Tibial nerve (tissue), 4 donors: ENCODE data around the gene SLC25A51. TPM values are rescaled to one million over a fixed set of nuclear protein-coding genes. Genes with fewer than 3 reads are reported as not detected.

ENCODE experiments used
- DNase-seq, 2 donors: peaks; one replicate each; pipeline ENCODE4 v3.0.0-alpha.2; 2019; ENCODE audit warnings: low spot score in 2 of 2
- H3K27ac ChIP-seq, 4 donors: fragments of 200-600 bp; sonication (generic) in 3 of 4; one replicate each; pipeline ENCODE4 v1.5.1; 2017 to 2019; ENCODE audit warnings: mild to moderate bottlenecking in 1 of 4
- H3K27me3 ChIP-seq, 2 donors: fragments of 200-600 bp; sonication (generic) in 1 of 2; one replicate each; pipeline versions ENCODE4 v1.5.1 to v1.6.0; 2017 to 2019
- H3K36me3 ChIP-seq, 3 donors: fragments of 200-600 bp; sonication (generic); one replicate each; pipeline ENCODE4 v1.5.1; 2018 to 2019
- H3K4me1 ChIP-seq, 4 donors: fragments of 200-600 bp; sonication (generic) in 3 of 4; one replicate each; pipeline ENCODE4 v1.5.1; 2017 to 2019
- H3K4me3 ChIP-seq, 4 donors: fragments of 200-600 bp; sonication (generic) in 3 of 4; one replicate each; pipeline ENCODE4 v1.5.1; 2017 to 2019; ENCODE audit warnings: mild to moderate bottlenecking in 1 of 4, moderate library complexity in 1 of 4
- H3K9me3 ChIP-seq, 4 donors: fragments of 200-600 bp; sonication (generic) in 3 of 4; one replicate each; pipeline ENCODE4 v1.5.1; 2017 to 2019
- CTCF ChIP-seq, 5 experiments: fragments of 200-600 bp in 3 of 5; fragments of 450-650 bp in 2 of 5; sonication (generic) in 3 of 5; IDR thresholded peaks; one replicate each; pipeline ENCODE4 v1.5.1; 2016 to 2019; ENCODE audit warnings: antibody characterized with exemption in 5 of 5, mild to moderate bottlenecking in 3 of 5, moderate library complexity in 2 of 5
- EP300 ChIP-seq, 2 donors: sonication (generic); formaldehyde crosslinking; IDR thresholded peaks; one replicate each; pipeline ENCODE4 v1.6.1; 2017; ENCODE audit warnings: antibody characterized with exemption in 2 of 2, mild to moderate bottlenecking in 1 of 2
- POLR2A ChIP-seq, 2 donors: fragments of 450-650 bp; IDR thresholded peaks; one replicate each; pipeline ENCODE4 v1.6.1; 2017; ENCODE audit warnings: antibody characterized with exemption in 2 of 2, mild to moderate bottlenecking in 2 of 2, moderate library complexity in 2 of 2
- WGBS, 2 donors: methylation state at CpG; one replicate each; pipeline ENCODE4 v1.1.5; 2018; 5-methylcytosine and 5-hydroxymethylcytosine counted together
- total RNA-seq, 4 donors: library from RNA; depleted of rRNA; stranded (reverse); fragments of >200 nt; gene quantifications; one replicate each; pipeline ENCODE4 v1.1.0, GENCODE V29; 2016

SLC25A51 gene
- total RNA-seq, 4 donors from 2014 or later = 21.6 to 28.4 (median 25.7) TPM

GRCh38 chr9:37931592-37931991 is 27.7 kb upstream of the SLC25A51 start:
- 87 to 92% methylated on average over 5 of the region's 5 CpGs for WGBS, 2 donors
- H3K27ac ChIP-seq = no peak overlapping the region
- TF ChIP-seq EP300 (IDR thresholded peaks at IDR 0.05) (no peak), CTCF (IDR thresholded peaks at IDR 0.05) (no peak), POLR2A (IDR thresholded peaks at IDR 0.05) (no peak)

GRCh38 chr9:37929441-37929895 is 25.5 kb upstream of the SLC25A51 start:
- Histone ChIP-seq H3K27me3 (no peaks in the 10 kb centered on the region), H3K9me3 (peaks cover 0 to 10% (median 0%) of the 10 kb centered on the region in 4 donors), H3K4me3 (no peak overlapping the region), H3K4me1 (peaks cover 0 to 6% (median 2%) of the 10 kb centered on the region in 4 donors), H3K36me3 (peaks cover 0 to 3% (median 0%) of the 10 kb centered on the region in 3 donors), H3K27ac (no peak overlapping the region)
- WGBS, 2 donors = 71 to 82% methylated on average over 11 of the region's 11 CpGs
- DNase-seq = no peak
- no peak for TF ChIP-seq EP300 (IDR thresholded peaks at IDR 0.05)
- no peak for TF ChIP-seq CTCF (IDR thresholded peaks at IDR 0.05)
- TF ChIP-seq POLR2A (IDR thresholded peaks at IDR 0.05) = no peak

More at GRCh38 chr9:37931592-37931991, 27.7 kb upstream of the SLC25A51 start:
- Histone ChIP-seq H3K4me3 (no peak overlapping the region), H3K4me1 (peaks cover 0 to 6% (median 2%) of the 10 kb centered on the region in 4 donors), H3K36me3 (peaks cover 0 to 3% (median 0%) of the 10 kb centered on the region in 3 donors), H3K27me3 (no peaks in the 10 kb centered on the region), H3K9me3 (peaks cover 0 to 10% (median 0%) of the 10 kb centered on the region in 4 donors)
- no peak for DNase-seq

GRCh38 chr9:37928552-37929430 is 24.9 kb upstream of the SLC25A51 start:
- peaks cover 0 to 6% (median 2%) of the 10 kb centered on the region in 4 donors for H3K4me1 ChIP-seq
- no peaks in the 10 kb centered on the region for H3K27me3 ChIP-seq
- no peak for DNase-seq
- H3K36me3 ChIP-seq = peaks cover 0 to 3% (median 0%) of the 10 kb centered on the region in 3 donors
- H3K27ac ChIP-seq = no peak overlapping the region
- peaks cover 0 to 10% (median 0%) of the 10 kb centered on the region in 4 donors for H3K9me3 ChIP-seq
- H3K4me3 ChIP-seq = no peak overlapping the region
- TF ChIP-seq EP300 (IDR thresholded peaks at IDR 0.05) = no peak
- no peak for TF ChIP-seq CTCF (IDR thresholded peaks at IDR 0.05)
- TF ChIP-seq POLR2A (IDR thresholded peaks at IDR 0.05) = no peak
- 82 to 84% methylated on average over 15 to 20 of the region's 20 CpGs for WGBS, 2 donors

GRCh38 chr9:37927601-37928551 is 23.9 kb upstream of the SLC25A51 start:
- Histone ChIP-seq H3K9me3 (peaks cover 0 to 10% (median 0%) of the 10 kb centered on the region in 4 donors), H3K4me1 (peaks cover 0 to 6% (median 2%) of the 10 kb centered on the region in 4 donors), H3K36me3 (peaks cover 0 to 3% (median 0%) of the 10 kb centered on the region in 3 donors), H3K27ac (no peak overlapping the region), H3K27me3 (no peaks in the 10 kb centered on the region), H3K4me3 (no peak overlapping the region)
- TF ChIP-seq CTCF (IDR thresholded peaks at IDR 0.05) (no peak), EP300 (IDR thresholded peaks at IDR 0.05) (no peak), POLR2A (IDR thresholded peaks at IDR 0.05) (no peak)
- DNase-seq = no peak
- WGBS, 2 donors = 75 to 83% methylated on average over 13 of the region's 13 CpGs
